ENCODE measurements around the gene INHBE. TPM values are rescaled to one million over a fixed set of nuclear protein-coding genes. Genes with fewer than 3 reads are reported as not detected.

Gene INHBE
- total RNA-seq, 1 donor from 2014 or later = not detected

Other genes starting within 250 kb of the INHBE start
- gene NXPH4, start 238.5 kb upstream of the INHBE start, total RNA-seq = 0.27 TPM
- gene SHMT2, start 225.6 kb upstream of the INHBE start, total RNA-seq = 41.9 TPM
- 1.9 TPM for gene STAC3, start 204.1 kb upstream of the INHBE start, total RNA-seq
- gene R3HDM2, start 24.3 kb upstream of the INHBE start, total RNA-seq = 89.6 TPM
- not detected for gene INHBC, start 20.5 kb upstream of the INHBE start, total RNA-seq
- 47.7 TPM for gene GLI1, start 4.5 kb downstream of the INHBE start, total RNA-seq
- 30.8 TPM for gene ARHGAP9, start 24.6 kb downstream of the INHBE start, total RNA-seq
- gene MARS1, start 32.8 kb downstream of the INHBE start, total RNA-seq = 121 TPM
- gene DDIT3, start 65.2 kb downstream of the INHBE start, total RNA-seq = 34.0 TPM
- 76.2 TPM for gene MBD6, start 67.5 kb downstream of the INHBE start, total RNA-seq
- gene DCTN2, start 91.9 kb downstream of the INHBE start, total RNA-seq = 104 TPM
- gene KIF5A, start 94.7 kb downstream of the INHBE start, total RNA-seq = 5.6 TPM
- 26.0 TPM for gene PIP4K2C, start 135.9 kb downstream of the INHBE start, total RNA-seq
- 42.9 TPM for gene DTX3, start 149.5 kb downstream of the INHBE start, total RNA-seq
- 61.3 TPM for gene ARHGEF25, start 156.1 kb downstream of the INHBE start, total RNA-seq
- 16.6 TPM for gene B4GALNT1, start 177.9 kb downstream of the INHBE start, total RNA-seq
- gene OS9, start 238.8 kb downstream of the INHBE start, total RNA-seq = 230 TPM

Data from sciatic nerve (tissue), 1 donor.